Measurements from ENCODE around the gene TEX22.

The TEX22 gene

GRCh38 chr14:105367116-105368031 lies 31.0 kb upstream of the TEX22 start:
- DNase-seq = no peak

GRCh38 chr14:105368032-105368417 lies 30.3 kb upstream of the TEX22 start:
- DNase-seq = no peak

GRCh38 chr14:105368426-105368825 lies 29.9 kb upstream of the TEX22 start:
- DNase-seq = no peak

DNA sequence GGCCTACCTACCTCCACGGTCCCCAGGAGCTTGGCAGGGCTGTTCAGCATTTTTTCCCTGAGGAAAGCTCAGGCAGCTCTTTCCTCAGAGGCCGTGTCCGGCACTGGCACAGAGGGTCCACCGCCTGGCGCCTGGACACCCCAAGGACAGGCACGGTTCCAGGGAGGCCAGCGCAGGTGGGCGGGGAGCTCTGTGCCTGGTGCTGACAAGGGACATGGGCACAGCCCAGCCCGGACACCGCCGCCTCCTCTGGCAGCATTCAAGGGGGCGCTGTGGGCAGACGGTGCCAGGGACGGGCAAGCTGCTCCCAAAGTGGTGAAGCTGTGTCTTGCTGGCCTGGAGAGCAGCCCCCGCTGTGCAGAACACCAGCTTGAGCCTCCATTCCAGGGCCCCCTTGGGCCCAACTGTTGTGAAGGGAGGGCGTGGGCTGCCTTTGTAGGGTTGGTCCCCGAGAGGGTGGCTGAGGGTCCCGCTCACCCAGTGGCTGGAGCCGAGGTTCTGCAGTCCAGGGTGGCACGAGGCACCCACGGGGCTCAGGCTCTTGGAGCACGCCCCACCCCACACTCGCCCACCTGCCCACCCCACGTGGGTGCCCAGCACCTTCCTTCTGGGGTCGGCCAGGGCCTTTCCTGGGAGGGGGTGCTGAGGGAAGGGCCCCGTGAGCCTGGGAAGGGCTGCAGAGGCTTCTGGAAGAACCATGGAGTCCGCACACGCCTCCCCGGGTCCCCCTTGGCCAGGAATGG lies 29.3 kb upstream of the TEX22 start:
- no peak for DNase-seq

DNA sequence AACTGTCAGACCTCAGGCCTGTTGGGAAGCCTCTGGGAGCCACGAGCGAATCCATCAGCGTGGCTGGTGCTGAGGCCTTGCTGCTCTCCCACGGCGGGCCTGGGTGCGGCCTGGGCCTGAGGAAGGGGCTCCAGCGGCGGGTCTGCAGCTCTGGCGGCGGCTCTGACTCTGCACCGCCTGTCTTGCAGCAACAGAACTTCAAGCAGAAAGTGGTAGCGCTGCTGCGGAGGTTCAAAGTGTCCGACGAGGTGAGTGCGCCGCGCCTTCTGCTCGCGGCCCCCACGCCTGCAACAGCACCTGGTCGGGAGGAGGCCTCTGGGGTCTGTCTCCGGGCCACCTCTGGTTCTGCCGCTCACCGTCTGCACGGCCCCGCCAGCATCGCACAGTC lies 28.7 kb upstream of the TEX22 start:
- DNase-seq = no peak

DNA sequence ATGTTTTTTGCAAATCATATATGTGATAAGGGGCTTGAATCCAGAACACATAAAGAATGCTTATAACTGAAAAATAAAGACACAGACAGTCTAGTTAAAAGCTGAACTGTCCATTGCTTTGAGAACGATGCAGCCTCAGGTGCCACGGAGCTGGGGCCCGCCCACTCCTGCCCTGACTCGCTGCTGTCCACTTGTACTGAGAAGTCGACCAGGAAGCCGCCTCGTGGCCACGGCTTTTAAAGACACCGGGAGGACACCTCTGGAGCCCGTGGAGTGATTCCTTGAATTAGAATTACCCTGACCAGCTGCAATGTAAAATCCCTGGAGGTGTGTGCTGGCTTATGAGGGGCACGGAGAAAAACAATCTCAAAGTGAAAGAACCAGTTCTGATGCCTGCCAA lies 23.9 kb upstream of the TEX22 start:
- DNase-seq = no peak

- no peak for DNase-seq
Observed at GRCh38 chr14:105375635-105376057, 22.7 kb upstream of the TEX22 start.

- no peak for DNase-seq
Observed at GRCh38 chr14:105376521-105377440, 21.6 kb upstream of the TEX22 start.

- DNase-seq = no peak
Observed at GRCh38 chr14:105377555-105378182, 20.7 kb upstream of the TEX22 start.

DNA sequence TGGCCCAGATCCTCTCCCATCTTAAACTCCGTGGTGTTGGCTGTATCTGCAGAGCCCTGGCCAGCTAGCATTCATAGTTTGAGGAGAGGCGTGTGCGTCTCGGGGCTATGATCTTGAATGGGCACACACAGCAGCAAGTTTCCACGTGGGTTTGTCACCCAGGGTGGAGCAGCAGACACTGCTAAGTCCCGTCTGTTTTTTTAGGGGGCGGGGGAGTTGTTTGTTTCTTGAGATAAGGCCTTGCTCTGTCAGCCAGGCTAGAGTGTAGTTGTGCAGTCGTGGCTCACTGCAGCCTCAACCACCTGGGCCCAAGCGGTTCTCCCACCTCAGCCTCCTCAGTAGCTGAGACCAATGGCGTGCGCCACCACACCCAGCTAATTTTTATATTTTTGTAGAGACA lies 20.1 kb upstream of the TEX22 start:
- DNase-seq = no peak

- no peak for DNase-seq
Observed at GRCh38 chr14:105378873-105379685, 19.3 kb upstream of the TEX22 start.

DNA sequence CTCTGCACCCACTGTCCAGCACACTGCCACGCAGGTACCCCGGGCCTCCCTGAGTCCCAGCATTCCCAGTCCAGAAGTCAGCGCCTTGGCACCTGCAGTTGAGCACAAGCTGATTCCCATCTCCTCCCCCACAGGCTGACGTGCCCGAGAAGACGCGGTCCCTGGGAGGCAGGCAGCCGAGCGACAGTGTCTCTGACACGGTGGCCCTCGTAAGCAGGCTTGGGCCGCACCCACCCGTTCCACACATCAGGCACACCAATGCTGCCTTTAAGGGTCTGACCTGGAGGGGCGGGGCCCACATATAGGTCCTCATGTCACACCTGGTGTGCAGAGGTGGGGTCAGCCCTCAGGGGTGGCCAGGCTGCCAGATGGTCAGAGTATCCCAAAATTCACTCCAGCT lies 18.4 kb upstream of the TEX22 start:
- DNase-seq = no peak

DNA sequence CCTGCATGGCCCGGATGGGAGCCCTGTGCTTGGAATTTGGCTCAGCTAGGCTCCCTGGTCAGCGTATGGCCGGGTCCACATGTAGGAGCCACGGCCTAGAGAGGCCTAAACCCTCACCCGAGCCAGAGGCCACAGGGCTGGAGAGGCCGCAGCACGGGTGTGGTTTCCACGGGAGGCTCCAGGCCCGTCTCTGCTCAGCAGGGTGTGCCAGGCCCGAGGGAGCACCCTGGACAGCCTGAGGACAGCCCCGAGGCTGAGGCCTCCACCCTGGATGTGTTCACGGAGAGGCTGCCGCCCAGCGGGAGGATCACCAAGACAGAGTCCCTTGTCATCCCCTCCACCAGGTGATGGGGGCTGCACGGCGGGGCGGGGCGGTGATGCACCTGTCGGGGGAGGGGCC lies 17.6 kb upstream of the TEX22 start:
- no peak for DNase-seq

- no peak for DNase-seq
Observed at GRCh38 chr14:105381446-105382342, 16.6 kb upstream of the TEX22 start.

GRCh38 chr14:105382343-105383082 lies 15.8 kb upstream of the TEX22 start:
- DNase-seq = no peak

DNA sequence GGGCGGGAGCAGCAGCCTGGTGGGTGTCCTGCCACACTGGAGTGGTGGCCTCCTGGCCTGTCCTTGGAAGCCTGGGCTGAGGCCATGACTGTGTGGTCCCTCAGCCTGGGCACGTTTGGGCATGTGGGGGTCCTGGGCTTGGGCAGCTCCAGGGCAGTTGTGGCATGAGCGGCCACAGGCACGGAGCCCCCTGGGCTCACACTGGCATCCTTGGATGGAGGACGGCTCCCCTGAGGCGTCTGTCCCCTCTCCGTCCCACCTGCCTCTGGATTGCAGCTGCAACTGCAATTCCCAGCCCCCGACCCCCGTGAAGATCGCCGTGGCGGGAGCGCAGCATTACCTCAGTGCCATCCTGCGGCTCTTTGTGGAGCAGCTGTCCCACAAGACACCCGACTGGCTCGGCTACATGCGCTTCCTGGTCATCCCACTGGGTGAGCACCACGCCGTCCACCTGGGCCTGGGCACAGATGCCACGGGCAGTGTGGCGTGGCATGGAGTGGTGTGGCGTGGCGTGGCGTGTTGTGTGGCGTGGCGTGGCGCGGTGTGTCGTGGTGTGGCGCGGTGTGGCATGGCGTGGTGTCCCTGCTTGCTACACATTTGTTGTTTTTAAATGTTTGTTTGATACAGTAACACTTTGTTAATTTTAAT lies 15.1 kb upstream of the TEX22 start:
- no peak for DNase-seq

- no peak for DNase-seq
Observed at GRCh38 chr14:105384041-105384557, 14.2 kb upstream of the TEX22 start.

DNA sequence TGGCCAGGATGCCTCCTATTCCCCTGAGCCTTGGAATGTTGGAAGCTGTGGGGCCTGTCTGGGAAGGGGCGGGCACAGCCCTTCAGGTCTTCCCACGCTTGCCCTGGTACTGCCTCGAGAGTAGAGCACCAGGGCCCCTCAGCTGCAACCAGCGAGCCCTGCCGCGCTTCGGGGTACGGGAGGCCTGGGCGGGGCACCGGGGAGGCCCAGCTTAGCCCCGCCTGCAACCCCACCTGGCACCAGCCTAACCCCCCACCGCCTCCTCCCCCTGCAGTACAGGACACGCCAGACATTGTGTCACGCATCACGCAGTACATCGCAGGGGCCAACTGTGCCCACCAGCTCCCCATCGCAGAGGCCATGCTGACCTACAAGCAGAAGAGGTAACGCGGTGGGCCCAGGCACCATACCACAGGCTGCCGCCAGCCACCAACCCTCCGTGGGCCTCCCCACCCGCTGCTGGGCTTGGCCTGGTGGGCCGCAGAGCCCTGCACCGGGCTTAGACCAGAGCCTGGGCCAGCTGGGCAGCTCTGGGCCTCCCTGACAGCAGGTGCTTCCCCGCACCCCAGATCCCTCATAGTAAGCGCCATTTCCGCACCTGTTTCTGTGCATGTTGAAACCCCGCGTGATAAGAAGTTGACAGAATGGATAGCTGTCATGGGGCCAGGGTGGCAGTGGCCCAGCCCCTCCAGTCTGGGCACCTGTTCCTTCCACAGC lies 13.6 kb upstream of the TEX22 start:
- DNase-seq = no peak

DNA sequence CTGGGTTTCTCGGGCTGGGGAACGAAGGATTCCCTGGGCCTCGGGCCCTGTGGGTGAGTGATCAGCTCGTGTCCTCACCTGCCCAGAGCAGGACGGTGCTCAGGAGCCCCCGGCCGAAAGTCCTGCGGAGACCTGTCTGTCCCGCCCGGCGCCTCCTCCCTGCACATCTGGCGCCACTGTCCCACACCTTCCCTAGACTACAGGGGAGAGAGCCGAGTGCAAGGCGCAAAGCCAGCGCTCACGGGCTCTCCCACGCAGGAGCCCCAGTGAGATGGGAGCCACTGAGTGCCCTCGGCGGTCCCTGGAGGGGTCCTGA lies 13.1 kb upstream of the TEX22 start:
- no peak for DNase-seq

All from NCI-H510A treated with DMSO at 0.1 percent for 48 hours (cell line).